Measurements from ENCODE around the gene GALNT18.

The GALNT18 gene

DNA sequence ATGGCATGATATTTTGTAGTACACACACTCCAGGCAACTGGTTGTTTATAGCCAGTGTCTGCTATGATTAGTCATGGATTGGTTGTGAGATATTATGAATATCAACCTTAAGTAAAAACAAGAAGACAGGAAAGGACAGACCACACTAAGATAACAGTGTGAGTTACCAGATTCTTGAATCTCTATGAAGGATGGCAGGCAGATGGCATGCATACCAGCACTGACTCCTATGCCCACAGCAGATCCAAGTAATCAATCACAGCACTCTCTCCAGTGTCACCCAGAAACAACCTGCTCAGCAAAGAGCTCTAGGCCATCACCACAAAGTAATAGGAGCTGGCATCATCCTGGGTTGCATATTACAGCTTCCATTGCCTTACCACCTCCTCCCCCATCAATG lies 116.6 kb downstream of the GALNT18 start:
- no peak for DNase-seq (ENCODE audit: low read depth in 1 of 2, low spot score in 1 of 2)
- peaks cover 2% of the 10 kb centered on the region for H3K27me3 ChIP-seq (ENCODE audit: insufficient read depth, poor library complexity, severe bottlenecking)
- no peak overlapping the region for H3K4me3 ChIP-seq (replicated peaks; ENCODE audit: insufficient read depth, low read length)
- no peak overlapping the region for H3K27ac ChIP-seq (replicated peaks)
- TF ChIP-seq, protein P1, sequence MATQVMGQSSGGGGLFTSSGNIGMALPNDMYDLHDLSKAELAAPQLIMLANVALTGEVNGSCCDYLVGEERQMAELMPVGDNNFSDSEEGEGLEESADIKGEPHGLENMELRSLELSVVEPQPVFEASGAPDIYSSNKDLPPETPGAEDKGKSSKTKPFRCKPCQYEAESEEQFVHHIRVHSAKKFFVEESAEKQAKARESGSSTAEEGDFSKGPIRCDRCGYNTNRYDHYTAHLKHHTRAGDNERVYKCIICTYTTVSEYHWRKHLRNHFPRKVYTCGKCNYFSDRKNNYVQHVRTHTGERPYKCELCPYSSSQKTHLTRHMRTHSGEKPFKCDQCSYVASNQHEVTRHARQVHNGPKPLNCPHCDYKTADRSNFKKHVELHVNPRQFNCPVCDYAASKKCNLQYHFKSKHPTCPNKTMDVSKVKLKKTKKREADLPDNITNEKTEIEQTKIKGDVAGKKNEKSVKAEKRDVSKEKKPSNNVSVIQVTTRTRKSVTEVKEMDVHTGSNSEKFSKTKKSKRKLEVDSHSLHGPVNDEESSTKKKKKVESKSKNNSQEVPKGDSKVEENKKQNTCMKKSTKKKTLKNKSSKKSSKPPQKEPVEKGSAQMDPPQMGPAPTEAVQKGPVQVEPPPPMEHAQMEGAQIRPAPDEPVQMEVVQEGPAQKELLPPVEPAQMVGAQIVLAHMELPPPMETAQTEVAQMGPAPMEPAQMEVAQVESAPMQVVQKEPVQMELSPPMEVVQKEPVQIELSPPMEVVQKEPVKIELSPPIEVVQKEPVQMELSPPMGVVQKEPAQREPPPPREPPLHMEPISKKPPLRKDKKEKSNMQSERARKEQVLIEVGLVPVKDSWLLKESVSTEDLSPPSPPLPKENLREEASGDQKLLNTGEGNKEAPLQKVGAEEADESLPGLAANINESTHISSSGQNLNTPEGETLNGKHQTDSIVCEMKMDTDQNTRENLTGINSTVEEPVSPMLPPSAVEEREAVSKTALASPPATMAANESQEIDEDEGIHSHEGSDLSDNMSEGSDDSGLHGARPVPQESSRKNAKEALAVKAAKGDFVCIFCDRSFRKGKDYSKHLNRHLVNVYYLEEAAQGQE (IDR thresholded peaks at IDR 0.05; ENCODE audit: insufficient replicate concordance, low read depth) = no peak
- TF ChIP-seq SPI1 (IDR thresholded peaks at IDR 0.05; ENCODE audit: borderline replicate concordance, low read depth) = no peak
- no peak for TF ChIP-seq POLR2AphosphoS5 (IDR thresholded peaks at IDR 0.05; ENCODE audit: low read depth)
- TF ChIP-seq CTCF (IDR thresholded peaks at IDR 0.05; ENCODE audit: insufficient read depth, low read length) = no peak
- TF ChIP-seq GABPA (IDR thresholded peaks at IDR 0.05; ENCODE audit: low read depth) = no peak

DNA sequence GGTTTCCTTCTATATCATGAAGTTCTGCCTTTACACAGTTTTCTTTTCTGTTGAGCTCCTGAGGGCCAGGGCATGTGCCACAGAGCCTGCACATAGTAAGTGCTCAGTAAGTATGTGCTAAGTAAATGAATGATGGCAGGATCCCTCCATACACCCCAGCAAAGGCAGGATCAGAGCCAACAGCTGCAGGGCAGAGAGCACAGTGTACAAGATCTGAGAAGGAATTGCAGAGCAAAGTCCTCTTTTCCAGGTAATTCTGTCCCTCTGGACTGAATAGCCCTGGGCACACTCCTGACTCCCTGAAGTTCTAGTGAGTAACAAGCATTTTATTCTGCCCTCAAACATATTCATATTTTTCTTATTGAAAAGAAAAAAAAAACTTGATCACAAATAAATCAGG lies 117.7 kb downstream of the GALNT18 start:
- Histone ChIP-seq H3K4me3 (replicated peaks; ENCODE audit: insufficient read depth, low read length) (no peak overlapping the region), H3K27me3 (ENCODE audit: insufficient read depth, poor library complexity, severe bottlenecking) (peaks cover 2% of the 10 kb centered on the region), H3K27ac (replicated peaks) (no peak overlapping the region)
- no peak for TF ChIP-seq POLR2AphosphoS5 (IDR thresholded peaks at IDR 0.05; ENCODE audit: low read depth)
- no peak for TF ChIP-seq CTCF (IDR thresholded peaks at IDR 0.05; ENCODE audit: insufficient read depth, low read length)
- TF ChIP-seq SPI1 (IDR thresholded peaks at IDR 0.05; ENCODE audit: borderline replicate concordance, low read depth) = no peak
- no peak for TF ChIP-seq GABPA (IDR thresholded peaks at IDR 0.05; ENCODE audit: low read depth)
- TF ChIP-seq, protein P1 (IDR thresholded peaks at IDR 0.05; ENCODE audit: insufficient replicate concordance, low read depth) = no peak
- no peak for DNase-seq (ENCODE audit: low read depth in 1 of 2, low spot score in 1 of 2)

DNA sequence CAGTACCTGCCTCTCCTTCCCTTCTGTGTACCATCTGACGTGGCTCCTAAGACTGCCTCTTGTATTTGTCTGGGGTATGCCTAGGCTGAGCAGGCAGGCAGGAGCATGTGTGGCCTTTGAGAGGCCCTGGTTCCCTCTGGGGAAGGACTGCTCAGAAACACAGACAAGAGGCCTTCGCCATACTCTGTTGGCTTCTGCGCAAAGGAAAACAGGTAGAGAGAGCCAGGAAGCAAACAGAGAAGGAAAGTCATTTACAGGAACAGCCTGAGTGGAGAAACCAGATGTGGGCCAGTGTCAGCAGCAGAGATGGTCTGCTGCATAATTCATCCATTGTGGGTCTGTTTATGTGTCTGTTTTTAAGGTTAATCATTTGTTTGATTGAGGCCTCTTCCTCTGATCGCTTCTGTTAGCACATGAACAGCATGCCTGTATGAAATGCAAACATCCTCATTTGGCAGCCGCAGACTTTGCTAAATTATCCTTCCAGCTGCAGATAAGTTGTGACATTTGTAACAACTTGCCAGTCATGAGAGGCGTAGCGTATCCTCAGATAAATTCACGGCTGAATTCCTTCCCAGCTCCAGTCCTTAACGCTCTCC lies 119.4 kb downstream of the GALNT18 start:
- Histone ChIP-seq H3K27me3 (ENCODE audit: insufficient read depth, poor library complexity, severe bottlenecking) (peaks cover 2% of the 10 kb centered on the region), H3K4me3 (replicated peaks; ENCODE audit: insufficient read depth, low read length) (no peak overlapping the region), H3K27ac (replicated peaks) (no peak overlapping the region)
- no peak for DNase-seq (ENCODE audit: low read depth in 1 of 2, low spot score in 1 of 2)
- TF ChIP-seq POLR2AphosphoS5 (IDR thresholded peaks at IDR 0.05; ENCODE audit: low read depth) (no peak), GABPA (IDR thresholded peaks at IDR 0.05; ENCODE audit: low read depth) (no peak), SPI1 (IDR thresholded peaks at IDR 0.05; ENCODE audit: borderline replicate concordance, low read depth) (no peak), CTCF (IDR thresholded peaks at IDR 0.05; ENCODE audit: insufficient read depth, low read length) (no peak)
- TF ChIP-seq, protein P1 (IDR thresholded peaks at IDR 0.05; ENCODE audit: insufficient replicate concordance, low read depth) = no peak
